SK-N-SH treated with all-trans-retinoic acid at 6 μM for 48 hours (cell line): ENCODE measurements around the gene KLF12.

Source experiments
- ATAC-seq: fragments of 200-7000 bp; cut with Tn5 transposase; 3 replicates; pipeline ENCODE4 v1.9.1; 2020; ENCODE audit warnings: mild to moderate bottlenecking, moderate library complexity
- ARNTL ChIP-seq: fragments of 450-650 bp; formaldehyde crosslinking; IDR thresholded peaks from 2 replicates; pipeline ENCODE4 v1.5.0; 2020; ENCODE audit warnings: low read depth, mild to moderate bottlenecking, moderate library complexity, borderline replicate concordance
- CSDC2 ChIP-seq: fragments of 250-450 bp; sonication (Bioruptor Pico); IDR thresholded peaks from 2 replicates; pipeline ENCODE4 v1.5.0; 2020; ENCODE audit warnings: mild to moderate bottlenecking, moderate library complexity
- ESRRG ChIP-seq: fragments of 250-450 bp; sonication (Bioruptor Pico); IDR thresholded peaks from 2 replicates; pipeline ENCODE4 v1.6.1; 2021; ENCODE audit warnings: mild to moderate bottlenecking
- ISL1 ChIP-seq: fragments of 250-450 bp; sonication (Bioruptor Pico); IDR thresholded peaks from 2 replicates; pipeline ENCODE4 v2.1.2; 2022; ENCODE audit warnings: mild to moderate bottlenecking, moderate library complexity
- OSR1 ChIP-seq: fragments of 250-450 bp; sonication (Bioruptor Pico); IDR thresholded peaks from 2 replicates; pipeline ENCODE4 v1.8.0; 2022; ENCODE audit warnings: moderate library complexity, mild to moderate bottlenecking, inconsistent platforms
- PPARA ChIP-seq: fragments of 250-450 bp; sonication (Bioruptor Pico); IDR thresholded peaks from 2 replicates; pipeline ENCODE4 v1.5.0; 2020; ENCODE audit warnings: mild to moderate bottlenecking, borderline replicate concordance
- RARB ChIP-seq: fragments of 250-450 bp; sonication (Bioruptor Pico); IDR thresholded peaks from 2 replicates; pipeline ENCODE4 v1.8.0; 2021; ENCODE audit warnings: mild to moderate bottlenecking, moderate library complexity
- SNAI2 ChIP-seq: fragments of 250-450 bp; sonication (Bioruptor Pico); IDR thresholded peaks from 2 replicates; pipeline ENCODE4 v1.5.0; 2020; ENCODE audit warnings: mild to moderate bottlenecking, moderate library complexity
- TCF4 ChIP-seq: fragments of 250-450 bp; sonication (Bioruptor Pico); IDR thresholded peaks from 2 replicates; pipeline ENCODE4 v1.8.0; 2021; ENCODE audit warnings: mild to moderate bottlenecking, moderate library complexity, borderline replicate concordance
- TOX ChIP-seq: fragments of 250-450 bp; sonication (Bioruptor Pico); IDR thresholded peaks from 2 replicates; pipeline ENCODE4 v1.8.0; 2021; ENCODE audit warnings: mild to moderate bottlenecking, moderate library complexity, borderline replicate concordance
- ZC3H10 ChIP-seq: fragments of 250-450 bp; sonication (Bioruptor Pico); IDR thresholded peaks from 2 replicates; pipeline ENCODE4 v1.5.1; 2021; ENCODE audit warnings: mild to moderate bottlenecking, moderate library complexity
- ZFP3 ChIP-seq: fragments of 250-450 bp; sonication (Bioruptor Pico); IDR thresholded peaks from 2 replicates; pipeline ENCODE4 v1.5.0; 2020; ENCODE audit warnings: mild to moderate bottlenecking, moderate library complexity
- ZNF565 ChIP-seq: fragments of 450-650 bp; formaldehyde crosslinking; conservative IDR thresholded peaks from 2 replicates; pipeline ENCODE4 v1.5.0; 2020; ENCODE audit warnings: low read depth, mild to moderate bottlenecking, moderate library complexity
- ZNF70 ChIP-seq: fragments of 450-650 bp; formaldehyde crosslinking; IDR thresholded peaks from 2 replicates; pipeline ENCODE4 v1.5.0; 2020; ENCODE audit warnings: mild to moderate bottlenecking, moderate library complexity
- TF ChIP-seq, protein P1 (sequence below): fragments of 250-450 bp; sonication (Bioruptor Pico); IDR thresholded peaks from 2 replicates; pipeline ENCODE4 v1.5.1; 2020; ENCODE audit warnings: low read depth, mild to moderate bottlenecking, moderate library complexity
- TF ChIP-seq, protein P2 (sequence below): fragments of 250-450 bp; sonication (Bioruptor Pico); IDR thresholded peaks from 2 replicates; pipeline ENCODE4 v1.8.0; 2020; ENCODE audit warnings: mild to moderate bottlenecking, moderate library complexity, borderline replicate concordance
- TF ChIP-seq, protein P3 (sequence below): fragments of 250-450 bp; sonication (Bioruptor Pico); IDR thresholded peaks from 2 replicates; pipeline ENCODE4 v1.5.0; 2020; ENCODE audit warnings: mild to moderate bottlenecking, moderate library complexity
- TF ChIP-seq, protein P4 (sequence below): fragments of 250-450 bp; sonication (Bioruptor Pico); IDR thresholded peaks from 2 replicates; pipeline ENCODE4 v1.8.0; 2021; ENCODE audit warnings: low read depth, mild to moderate bottlenecking, moderate library complexity, borderline replicate concordance

The KLF12 gene

DNA sequence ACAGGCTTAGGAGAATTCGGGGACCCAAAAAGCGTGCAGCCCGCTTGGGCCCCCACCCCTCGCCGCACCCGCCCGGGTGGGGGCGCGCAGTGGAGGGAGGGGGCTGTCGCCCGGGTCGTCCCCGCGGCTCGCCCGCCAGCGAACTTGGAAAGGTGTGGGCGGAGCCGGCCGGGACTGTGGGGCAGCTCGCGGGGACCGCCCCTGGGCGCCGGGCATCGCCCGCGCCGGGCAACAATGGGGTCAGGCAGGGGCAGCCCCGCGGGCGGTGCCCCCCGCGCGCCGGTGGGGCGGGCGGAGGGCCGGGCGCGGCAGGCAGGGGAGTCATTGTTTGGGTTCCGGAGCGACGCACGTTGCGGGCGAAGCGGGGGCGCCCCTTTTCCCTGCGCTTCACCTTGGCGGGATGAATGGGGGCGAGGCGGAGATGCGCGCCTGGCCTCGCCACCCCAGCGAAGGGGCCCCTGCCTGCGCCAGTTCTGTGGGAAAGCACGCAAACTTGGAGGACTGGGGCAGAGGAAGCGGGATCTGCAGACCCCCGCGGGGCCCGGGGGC, 647 bp upstream of the KLF12 start (continued):
- TF ChIP-seq, protein P1, sequence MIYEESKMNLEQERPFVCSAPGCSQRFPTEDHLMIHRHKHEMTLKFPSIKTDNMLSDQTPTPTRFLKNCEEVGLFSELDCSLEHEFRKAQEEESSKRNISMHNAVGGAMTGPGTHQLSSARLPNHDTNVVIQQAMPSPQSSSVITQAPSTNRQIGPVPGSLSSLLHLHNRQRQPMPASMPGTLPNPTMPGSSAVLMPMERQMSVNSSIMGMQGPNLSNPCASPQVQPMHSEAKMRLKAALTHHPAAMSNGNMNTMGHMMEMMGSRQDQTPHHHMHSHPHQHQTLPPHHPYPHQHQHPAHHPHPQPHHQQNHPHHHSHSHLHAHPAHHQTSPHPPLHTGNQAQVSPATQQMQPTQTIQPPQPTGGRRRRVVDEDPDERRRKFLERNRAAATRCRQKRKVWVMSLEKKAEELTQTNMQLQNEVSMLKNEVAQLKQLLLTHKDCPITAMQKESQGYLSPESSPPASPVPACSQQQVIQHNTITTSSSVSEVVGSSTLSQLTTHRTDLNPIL (CRISPR knock-in tag): no peak
- TF ChIP-seq PPARA: no peak

DNA sequence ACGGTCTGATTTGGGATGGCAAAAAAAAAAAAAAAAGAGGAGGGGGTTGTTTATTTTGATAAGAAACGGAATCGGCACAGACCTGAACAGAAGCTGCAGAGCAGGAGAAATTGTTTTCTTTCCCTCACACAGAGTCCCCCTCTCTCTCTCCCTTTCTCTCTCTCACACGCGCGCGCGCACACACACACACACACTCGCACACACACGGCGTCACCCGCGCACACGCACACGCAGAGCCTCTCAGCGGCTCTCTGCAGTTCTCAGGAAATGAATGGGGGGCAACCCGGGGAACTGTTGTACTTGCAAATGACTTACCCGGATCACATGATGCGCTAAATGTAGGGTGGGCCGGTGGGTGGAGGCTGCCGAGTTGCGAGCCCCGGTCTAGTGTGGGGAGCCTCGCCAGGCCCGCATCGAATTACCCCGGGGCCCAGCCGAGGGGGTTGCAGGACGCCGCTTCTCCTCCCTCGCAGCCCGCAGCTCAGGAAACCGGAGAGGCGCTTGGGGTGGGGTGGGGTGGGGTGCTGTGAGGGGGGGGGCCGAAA, 475 bp downstream of the KLF12 start:
- peak; percentile 72 for ATAC-seq

DNA sequence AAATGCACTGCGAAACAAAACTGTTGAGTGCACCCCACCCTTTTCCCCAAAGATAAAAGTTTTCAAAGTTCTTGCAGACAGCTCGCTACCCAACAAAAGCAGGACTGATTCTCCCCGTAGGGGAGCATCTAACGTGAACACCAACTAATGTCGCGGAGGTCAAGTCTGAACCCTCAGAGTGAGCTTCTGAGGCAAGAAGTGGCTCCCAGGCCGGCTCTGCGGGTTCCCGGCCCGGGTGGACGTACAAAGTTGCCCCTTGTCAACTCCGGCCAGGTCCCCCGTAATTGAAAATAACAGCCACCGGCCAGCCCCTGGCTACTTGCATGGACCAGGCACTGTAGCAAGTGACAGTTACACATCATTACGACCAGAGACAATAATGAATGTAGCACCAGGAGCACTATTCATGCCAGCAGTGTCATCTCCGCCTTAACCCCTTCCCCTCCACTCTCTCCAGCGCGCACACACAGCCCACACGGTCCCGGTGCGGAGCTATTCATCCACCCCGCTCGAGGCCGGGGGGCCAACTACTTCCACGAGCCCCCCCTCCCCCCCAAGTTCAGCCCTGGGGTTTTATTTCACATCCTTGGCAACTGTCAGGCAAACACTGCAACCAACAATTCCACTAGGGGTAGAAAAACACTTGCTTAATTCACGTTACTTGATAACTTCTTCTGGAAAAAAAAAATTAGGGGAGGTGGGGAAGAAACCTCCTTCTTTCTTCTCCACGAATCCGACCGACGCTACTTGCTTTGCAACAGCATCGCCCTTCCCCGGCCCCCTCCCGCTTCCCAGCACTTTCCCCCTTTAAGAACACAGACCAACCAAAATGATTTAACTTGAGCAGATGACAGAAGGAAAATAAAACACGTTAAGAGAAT, 1.2 kb downstream of the KLF12 start:
- peak; percentile 5; the same call in 2 of the 3 replicates for ATAC-seq
- no peak for TF ChIP-seq ZFP3
- no peak for TF ChIP-seq TCF4
- TF ChIP-seq RARB: no peak
- TF ChIP-seq ZC3H10 (CRISPR knock-in tag): no peak
- no peak for TF ChIP-seq OSR1
- no peak for TF ChIP-seq ESRRG
- no peak for TF ChIP-seq ZNF565 (CRISPR knock-in tag)
- no peak for TF ChIP-seq ZNF70 (CRISPR knock-in tag)
- no peak for TF ChIP-seq PPARA
- TF ChIP-seq, protein P2, sequence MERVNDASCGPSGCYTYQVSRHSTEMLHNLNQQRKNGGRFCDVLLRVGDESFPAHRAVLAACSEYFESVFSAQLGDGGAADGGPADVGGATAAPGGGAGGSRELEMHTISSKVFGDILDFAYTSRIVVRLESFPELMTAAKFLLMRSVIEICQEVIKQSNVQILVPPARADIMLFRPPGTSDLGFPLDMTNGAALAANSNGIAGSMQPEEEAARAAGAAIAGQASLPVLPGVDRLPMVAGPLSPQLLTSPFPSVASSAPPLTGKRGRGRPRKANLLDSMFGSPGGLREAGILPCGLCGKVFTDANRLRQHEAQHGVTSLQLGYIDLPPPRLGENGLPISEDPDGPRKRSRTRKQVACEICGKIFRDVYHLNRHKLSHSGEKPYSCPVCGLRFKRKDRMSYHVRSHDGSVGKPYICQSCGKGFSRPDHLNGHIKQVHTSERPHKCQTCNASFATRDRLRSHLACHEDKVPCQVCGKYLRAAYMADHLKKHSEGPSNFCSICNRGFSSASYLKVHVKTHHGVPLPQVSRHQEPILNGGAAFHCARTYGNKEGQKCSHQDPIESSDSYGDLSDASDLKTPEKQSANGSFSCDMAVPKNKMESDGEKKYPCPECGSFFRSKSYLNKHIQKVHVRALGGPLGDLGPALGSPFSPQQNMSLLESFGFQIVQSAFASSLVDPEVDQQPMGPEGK (CRISPR knock-in tag): no peak

More for the DNA sequence above, 475 bp downstream of the KLF12 start:
- TF ChIP-seq, protein P3, sequence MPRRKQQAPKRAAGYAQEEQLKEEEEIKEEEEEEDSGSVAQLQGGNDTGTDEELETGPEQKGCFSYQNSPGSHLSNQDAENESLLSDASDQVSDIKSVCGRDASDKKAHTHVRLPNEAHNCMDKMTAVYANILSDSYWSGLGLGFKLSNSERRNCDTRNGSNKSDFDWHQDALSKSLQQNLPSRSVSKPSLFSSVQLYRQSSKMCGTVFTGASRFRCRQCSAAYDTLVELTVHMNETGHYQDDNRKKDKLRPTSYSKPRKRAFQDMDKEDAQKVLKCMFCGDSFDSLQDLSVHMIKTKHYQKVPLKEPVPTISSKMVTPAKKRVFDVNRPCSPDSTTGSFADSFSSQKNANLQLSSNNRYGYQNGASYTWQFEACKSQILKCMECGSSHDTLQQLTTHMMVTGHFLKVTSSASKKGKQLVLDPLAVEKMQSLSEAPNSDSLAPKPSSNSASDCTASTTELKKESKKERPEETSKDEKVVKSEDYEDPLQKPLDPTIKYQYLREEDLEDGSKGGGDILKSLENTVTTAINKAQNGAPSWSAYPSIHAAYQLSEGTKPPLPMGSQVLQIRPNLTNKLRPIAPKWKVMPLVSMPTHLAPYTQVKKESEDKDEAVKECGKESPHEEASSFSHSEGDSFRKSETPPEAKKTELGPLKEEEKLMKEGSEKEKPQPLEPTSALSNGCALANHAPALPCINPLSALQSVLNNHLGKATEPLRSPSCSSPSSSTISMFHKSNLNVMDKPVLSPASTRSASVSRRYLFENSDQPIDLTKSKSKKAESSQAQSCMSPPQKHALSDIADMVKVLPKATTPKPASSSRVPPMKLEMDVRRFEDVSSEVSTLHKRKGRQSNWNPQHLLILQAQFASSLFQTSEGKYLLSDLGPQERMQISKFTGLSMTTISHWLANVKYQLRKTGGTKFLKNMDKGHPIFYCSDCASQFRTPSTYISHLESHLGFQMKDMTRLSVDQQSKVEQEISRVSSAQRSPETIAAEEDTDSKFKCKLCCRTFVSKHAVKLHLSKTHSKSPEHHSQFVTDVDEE (CRISPR knock-in tag): no peak
- 0 out of 2 replicates have a peak, but pooled peaks have one; percentile 25 for TF ChIP-seq ZFP3
- no peak for TF ChIP-seq SNAI2 (CRISPR knock-in tag)
- TF ChIP-seq, protein P2 (CRISPR knock-in tag): peak; percentile 68; the same call in 1 of the 2 replicates
- TF ChIP-seq TCF4: no peak

DNA sequence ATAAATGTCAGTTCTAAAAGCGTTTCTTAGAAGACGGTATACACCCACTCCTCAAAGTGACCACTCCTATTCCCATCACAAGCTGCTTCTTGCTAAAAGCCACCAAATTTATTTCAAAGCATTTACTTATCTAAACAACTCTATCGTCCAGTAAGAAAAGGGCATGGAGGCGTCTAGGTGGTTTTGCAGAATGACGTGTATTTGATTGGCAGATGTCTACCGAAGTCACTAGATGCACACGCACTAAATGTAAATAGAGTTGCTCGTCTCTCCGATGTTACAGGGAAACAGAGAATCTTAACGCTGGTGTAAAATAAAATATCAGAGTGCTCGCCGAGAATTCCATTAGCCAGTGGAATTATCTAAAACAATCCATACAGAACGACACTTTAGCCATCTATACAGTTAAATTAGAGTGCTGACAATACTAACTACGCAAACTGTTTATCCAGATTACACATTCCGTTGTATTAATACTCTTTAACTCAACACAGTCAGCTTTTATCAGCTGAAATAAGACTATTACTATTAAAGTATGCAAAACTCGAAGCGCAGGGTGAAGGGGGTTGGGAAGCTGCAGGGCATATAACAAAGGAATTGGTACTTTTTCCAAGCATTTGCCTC, 1.9 kb downstream of the KLF12 start:
- no peak for ATAC-seq
- TF ChIP-seq ZNF70 (CRISPR knock-in tag) (no peak), SNAI2 (CRISPR knock-in tag) (no peak), ZFP3 (no peak), CSDC2 (no peak), RARB (no peak), ESRRG (no peak), ISL1 (CRISPR knock-in tag) (no peak), ARNTL (no peak), ZC3H10 (CRISPR knock-in tag) (no peak), TOX (CRISPR knock-in tag) (no peak), ZNF565 (CRISPR knock-in tag) (no peak)
- TF ChIP-seq, protein P1 (CRISPR knock-in tag): no peak
- TF ChIP-seq, protein P2 (CRISPR knock-in tag): no peak
- TF ChIP-seq, protein P4, sequence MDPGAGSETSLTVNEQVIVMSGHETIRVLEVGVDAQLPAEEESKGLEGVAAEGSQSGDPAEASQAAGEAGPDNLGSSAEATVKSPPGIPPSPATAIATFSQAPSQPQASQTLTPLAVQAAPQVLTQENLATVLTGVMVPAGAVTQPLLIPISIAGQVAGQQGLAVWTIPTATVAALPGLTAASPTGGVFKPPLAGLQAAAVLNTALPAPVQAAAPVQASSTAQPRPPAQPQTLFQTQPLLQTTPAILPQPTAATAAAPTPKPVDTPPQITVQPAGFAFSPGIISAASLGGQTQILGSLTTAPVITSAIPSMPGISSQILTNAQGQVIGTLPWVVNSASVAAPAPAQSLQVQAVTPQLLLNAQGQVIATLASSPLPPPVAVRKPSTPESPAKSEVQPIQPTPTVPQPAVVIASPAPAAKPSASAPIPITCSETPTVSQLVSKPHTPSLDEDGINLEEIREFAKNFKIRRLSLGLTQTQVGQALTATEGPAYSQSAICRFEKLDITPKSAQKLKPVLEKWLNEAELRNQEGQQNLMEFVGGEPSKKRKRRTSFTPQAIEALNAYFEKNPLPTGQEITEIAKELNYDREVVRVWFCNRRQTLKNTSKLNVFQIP (CRISPR knock-in tag): no peak
